Measurements from ENCODE around the gene SKI.

Gene SKI

DNA sequence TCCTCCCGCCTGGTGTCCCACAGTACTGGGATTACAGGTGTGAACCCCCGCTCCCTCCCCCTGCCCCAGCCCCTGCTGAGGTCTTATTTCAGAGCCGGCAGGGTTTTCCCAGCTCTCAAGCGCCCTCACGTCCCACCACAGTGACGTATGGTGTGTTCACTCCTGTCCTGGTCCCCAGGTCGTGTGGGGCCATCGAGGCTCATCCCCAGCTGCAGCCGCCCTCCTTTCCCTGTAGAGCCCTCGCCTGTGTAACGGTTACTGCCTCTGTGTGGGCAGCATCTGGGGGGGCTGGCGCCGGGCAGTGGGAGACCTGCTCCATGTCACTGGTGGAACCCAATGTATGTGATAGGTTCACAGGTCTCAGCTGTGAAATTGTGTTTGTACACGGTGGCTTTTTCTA, 23.2 kb downstream of the SKI start:
- no peak for TF ChIP-seq CTCF (IDR thresholded peaks at IDR 0.05)
- no peak for DNase-seq (ENCODE audit: low spot score)
- H3K4me3 ChIP-seq: peak overlapping the region; percentile 46
- peak overlapping the region in 1 of 2 donors; percentile 4 for H3K27ac ChIP-seq

GRCh38 chr1:2251786-2252185, 23.7 kb downstream of the SKI start:
- H3K4me3 ChIP-seq: peak overlapping the region; percentile 46
- TF ChIP-seq CTCF (IDR thresholded peaks at IDR 0.05): no peak
- peak overlapping the region in 1 of 2 donors; percentile 12 for H3K27ac ChIP-seq
- no peak for DNase-seq (ENCODE audit: low spot score)

- no peak for DNase-seq (ENCODE audit: low spot score)
- H3K4me3 ChIP-seq: peak overlapping the region; percentile 46
- TF ChIP-seq CTCF (IDR thresholded peaks at IDR 0.05): no peak
- peak overlapping the region in 1 of 2 donors; percentile 12 for H3K27ac ChIP-seq
Observed at GRCh38 chr1:2252423-2252822, 24.3 kb downstream of the SKI start.

DNA sequence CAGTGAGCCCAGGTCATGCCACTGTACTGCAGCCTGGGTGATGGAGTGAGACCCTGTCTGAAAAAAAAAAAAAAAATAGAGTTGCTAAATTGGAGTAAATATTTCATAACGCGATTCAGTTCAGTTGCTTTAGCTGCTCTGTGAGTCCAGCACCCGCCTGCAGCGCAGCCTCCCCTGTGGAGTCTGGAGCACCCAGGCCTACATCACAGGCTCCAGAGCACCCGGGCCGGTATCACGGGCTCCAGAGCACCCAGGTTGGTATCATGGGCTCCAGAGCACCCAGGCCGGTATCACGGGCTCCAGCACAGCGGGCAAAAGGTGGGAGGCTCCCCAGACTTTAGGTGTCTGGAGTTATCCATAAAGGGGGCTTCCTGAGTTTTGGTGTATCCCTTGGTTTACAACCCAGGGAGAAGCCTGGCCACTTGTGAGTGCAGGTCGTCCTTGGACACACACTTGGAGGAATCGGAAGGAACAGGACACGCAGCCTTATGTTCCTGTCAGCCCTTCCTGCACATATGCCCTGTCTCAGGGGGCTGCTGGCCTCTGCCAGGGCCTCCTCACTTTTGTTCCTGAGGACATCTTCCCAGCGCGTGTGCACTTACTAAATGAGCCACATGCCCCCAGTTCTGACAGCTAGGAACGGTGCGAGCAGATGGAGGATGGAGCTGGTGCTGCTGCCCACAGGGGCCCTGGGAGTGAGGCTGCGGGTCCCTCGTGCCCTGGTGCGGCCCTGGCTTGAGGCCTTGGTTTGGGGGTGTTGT, 25.1 kb downstream of the SKI start:
- no peak for TF ChIP-seq CTCF (IDR thresholded peaks at IDR 0.05)
- no peak for DNase-seq (ENCODE audit: low spot score)
- no peak overlapping the region for H3K4me3 ChIP-seq
- peak overlapping the region in 1 of 2 donors; percentile 30 for H3K27ac ChIP-seq

- TF ChIP-seq CTCF (IDR thresholded peaks at IDR 0.05): no peak
- H3K27ac ChIP-seq: peak overlapping the region in 1 of 2 donors; percentile 30
- H3K4me3 ChIP-seq: no peak overlapping the region
- no peak for DNase-seq (ENCODE audit: low spot score)
Observed at GRCh38 chr1:2253797-2254480, 25.8 kb downstream of the SKI start.

DNA sequence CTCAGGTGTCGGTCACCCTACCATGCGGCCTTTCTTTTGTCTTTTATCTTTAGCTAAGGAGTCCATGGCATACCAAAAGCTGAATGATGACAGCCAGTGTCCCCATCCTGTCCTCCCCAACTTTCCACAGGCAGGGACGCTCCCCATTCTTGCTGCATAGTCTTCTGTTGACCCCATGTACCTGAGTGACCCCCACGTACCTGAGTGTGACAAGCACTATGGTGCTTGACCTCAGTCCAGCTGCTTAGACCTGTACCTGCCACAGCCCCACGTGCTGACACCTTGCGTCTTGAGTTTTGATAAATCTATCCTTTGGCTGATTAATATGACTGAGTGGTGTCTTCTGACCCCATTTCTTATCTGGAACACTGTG, 26.9 kb downstream of the SKI start:
- peak overlapping the region; percentile 69 to 81 for H3K27ac ChIP-seq
- no peak overlapping the region for H3K4me3 ChIP-seq
- no peak for DNase-seq (ENCODE audit: low spot score)
- TF ChIP-seq CTCF (IDR thresholded peaks at IDR 0.05): no peak
